GM12801 (cell line): ENCODE results near the gene PTPN1.

Source experiments
- TF ChIP-seq, protein P1 (sequence below): IDR thresholded peaks from one replicate; pipeline ENCODE4 v1.5.1; 2011; ENCODE audit warnings: control low read depth; ENCODE audit not compliant: insufficient read length; ENCODE audit errors: extremely low read depth

The PTPN1 gene

DNA sequence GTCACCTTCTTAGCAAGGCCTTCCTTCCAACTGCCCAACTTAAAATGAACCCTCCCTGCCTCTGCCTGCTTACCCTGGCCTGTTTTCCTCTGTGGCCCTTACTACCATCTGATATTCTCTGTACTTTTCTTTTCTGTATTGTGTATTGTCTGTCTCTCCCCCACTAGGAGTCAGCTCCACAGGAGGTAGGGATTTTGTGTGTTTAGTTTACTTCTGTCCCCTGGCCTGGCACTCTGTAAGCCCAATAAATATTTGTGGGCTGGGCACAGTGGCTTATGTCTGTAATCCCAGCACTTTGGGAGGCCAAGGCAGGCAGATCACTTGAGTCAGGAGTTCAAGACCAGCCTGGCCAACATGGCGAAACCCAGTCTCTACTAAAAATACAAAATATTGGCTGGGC, 108.4 kb downstream of the PTPN1 start:
- TF ChIP-seq, protein P1, sequence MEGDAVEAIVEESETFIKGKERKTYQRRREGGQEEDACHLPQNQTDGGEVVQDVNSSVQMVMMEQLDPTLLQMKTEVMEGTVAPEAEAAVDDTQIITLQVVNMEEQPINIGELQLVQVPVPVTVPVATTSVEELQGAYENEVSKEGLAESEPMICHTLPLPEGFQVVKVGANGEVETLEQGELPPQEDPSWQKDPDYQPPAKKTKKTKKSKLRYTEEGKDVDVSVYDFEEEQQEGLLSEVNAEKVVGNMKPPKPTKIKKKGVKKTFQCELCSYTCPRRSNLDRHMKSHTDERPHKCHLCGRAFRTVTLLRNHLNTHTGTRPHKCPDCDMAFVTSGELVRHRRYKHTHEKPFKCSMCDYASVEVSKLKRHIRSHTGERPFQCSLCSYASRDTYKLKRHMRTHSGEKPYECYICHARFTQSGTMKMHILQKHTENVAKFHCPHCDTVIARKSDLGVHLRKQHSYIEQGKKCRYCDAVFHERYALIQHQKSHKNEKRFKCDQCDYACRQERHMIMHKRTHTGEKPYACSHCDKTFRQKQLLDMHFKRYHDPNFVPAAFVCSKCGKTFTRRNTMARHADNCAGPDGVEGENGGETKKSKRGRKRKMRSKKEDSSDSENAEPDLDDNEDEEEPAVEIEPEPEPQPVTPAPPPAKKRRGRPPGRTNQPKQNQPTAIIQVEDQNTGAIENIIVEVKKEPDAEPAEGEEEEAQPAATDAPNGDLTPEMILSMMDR = no peak

DNA sequence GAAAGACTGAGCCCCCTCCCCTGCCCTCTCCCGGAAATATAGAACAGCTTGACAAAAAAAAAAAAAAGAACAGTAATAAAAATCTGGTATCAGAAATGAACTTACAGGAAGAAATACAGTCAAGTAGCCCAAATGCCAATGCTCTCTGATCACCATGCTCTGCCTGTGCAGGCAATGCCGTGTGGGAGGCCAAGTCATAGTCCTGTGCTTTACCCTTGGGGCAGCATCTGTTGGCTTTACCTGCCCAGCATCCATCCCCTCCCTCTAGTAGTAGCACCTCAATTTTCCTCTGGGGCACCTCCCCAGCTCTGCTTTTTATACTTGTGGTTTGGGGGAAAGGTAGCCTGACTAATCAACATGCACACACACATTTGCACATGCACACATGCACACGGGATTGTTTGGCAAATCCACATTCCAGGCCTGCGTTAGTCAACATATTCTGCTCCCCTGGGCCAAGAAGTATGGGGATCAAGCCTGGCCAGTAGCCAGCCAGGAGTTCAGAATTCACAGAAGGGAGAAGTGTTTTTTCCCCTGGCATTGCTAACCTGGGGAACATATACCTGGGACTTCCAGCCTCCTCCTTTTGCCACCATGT, 111.0 kb downstream of the PTPN1 start:
- TF ChIP-seq, protein P1 = no peak

DNA sequence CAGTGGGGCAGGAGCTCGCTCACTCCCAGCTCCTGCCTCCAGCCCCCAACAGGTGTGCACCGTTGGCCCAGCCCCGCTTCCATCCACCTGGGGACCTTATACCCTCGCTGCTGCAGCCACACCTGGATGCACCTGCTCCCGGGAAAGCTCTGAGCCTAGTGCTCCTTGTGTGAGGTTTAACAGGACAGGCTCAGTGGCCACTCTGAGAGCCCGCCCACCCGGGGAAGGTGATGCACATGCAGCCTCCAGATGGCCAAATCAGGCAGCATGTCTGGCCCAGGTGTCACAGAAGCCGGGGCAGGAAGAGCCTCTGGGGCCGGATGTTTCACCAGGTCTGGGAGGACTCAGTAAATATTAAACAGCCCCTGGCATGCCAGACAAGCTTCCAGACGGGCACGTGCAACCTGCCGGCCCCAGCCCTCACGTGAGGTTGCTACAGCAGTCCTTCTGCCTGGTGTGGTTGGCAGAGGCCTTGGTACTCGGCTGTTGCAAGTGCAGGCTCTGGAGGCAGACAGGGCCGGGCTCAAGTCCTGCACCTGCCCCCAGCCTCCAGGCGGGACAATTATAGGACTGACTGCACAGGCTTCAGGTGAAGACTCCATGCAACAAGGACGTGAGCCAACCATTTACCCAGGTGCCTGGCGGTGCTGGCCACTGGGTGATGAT, 114.3 kb downstream of the PTPN1 start:
- TF ChIP-seq, protein P1 = no peak

DNA sequence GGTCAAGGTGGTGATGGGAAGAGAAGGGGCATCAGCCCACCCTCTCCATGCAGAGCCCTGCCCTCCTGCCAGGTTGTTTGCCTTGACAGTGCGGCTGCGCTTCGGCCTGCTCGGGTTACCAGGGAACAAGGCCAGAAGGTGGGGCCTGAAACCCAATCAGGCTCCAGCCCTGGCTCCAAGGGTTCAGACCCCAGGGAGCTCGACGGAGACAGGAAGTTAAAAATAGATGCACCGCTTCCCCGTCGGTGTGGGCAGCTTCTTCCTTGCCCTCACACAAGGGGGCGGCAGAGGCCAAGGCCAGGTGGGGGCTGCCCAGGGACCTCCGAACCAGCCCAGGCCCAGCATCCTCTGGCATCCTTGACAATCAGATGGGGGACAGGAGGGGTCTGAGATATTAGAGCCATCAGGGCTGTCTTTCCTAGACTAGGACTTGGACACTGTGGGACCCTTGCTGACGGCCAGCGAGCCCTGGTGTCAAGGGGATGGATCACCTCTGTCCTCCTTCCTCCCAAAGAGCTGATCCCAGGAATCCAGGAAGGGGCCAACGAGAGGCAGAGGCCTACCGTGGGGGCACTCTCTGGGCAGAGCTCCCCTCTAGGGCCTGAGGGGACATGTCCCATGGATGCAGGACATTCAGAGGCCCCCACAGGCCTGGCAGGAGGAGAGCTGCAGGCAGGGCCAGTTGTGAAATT, 115.9 kb downstream of the PTPN1 start:
- TF ChIP-seq, protein P1 = no peak

DNA sequence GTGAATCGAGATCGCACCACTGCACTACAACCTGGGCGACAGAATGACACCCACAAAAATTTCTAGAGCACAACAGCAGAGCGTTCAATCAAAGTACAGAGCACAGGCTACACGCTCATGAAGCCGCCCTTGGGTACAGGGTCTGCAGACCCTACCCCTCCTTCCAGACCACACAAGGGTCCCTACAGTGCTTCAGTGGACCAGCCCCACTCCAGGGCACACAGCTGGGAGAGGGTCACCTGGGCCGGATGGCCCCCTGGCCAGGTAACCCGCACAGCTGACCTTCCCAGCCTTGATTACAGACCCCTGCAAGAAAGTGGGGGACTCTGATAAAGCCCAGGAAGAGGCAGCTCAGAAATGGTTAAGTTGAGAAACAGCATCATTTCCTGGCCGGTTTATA, 117.6 kb downstream of the PTPN1 start:
- TF ChIP-seq, protein P1 = no peak

DNA sequence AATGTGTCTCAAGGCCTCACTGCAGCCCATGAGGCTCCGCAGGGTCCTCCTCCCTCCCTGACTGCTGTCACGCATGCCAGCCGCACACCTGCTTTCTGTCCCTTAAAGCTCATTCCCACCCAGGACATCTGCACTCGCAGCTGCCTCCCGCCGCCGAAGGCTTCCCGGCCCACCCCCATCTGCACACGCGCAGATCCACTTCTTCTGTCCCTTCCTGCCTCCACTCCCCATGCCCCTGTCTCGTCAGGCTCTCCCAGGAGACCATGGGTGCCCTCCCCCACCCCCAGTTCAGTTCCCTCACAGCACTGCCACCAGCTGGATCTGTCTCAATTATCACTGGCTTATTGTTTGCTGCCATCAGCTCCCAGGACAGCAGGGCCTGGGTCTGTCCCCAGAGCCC, 118.1 kb downstream of the PTPN1 start:
- TF ChIP-seq, protein P1 = no peak

DNA sequence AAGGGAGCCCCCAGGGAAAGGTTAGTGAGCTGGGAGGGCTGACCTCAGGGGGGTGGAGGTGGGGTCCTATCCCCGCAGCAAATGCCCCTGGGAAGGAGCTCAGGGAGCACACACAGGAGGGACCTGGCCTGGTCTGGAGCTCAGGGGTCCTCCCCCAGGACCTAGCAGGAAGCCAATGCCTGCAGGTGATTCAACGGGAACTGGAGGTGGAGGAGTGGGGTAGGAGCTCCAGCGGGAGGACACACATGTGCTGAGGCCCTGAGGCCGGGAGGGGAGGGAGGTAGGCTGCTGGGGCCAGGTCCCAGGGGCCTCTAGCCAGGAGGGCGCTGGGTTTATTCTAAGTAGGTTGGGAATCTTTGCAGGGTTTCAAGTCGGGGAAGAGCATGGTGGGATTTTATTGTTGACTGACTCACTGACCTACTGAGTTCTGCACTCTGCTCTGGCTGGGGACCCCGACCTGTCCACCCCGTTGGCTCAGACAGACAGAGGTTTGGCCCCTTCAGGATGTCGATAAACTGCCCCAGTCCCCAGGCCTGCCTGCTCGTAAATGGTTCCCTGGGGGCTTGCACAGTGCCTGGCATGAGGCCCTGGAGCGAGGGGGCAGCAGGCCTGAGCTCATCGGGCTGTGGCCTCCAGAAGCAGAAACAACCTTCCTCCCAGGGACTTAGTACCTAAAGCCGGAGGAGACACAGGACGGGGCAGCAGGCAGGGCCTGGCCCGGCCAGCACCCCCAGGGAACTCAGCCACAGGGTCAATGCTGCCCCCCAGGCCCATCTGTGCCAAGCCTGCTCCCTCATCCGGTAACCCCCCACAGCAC, 118.9 kb downstream of the PTPN1 start:
- TF ChIP-seq, protein P1 = no peak
